HG03354 (cell line): ENCODE measurements around the gene PAK1IP1.
"Not testable (repeated sequence)": the region's sequence is repeated elsewhere in the genome, so short reads cannot be mapped to it uniquely, and the experiment has no call there.

Experiments
- ATAC-seq: cut with Tn5 transposase; IDR thresholded peaks from one replicate; pipeline ENCODE4 v1.9.1; 2021; ENCODE audit warnings: mild to moderate bottlenecking; ENCODE audit not compliant: unreplicated experiment, poor library complexity, severe bottlenecking

The PAK1IP1 gene, protein sequence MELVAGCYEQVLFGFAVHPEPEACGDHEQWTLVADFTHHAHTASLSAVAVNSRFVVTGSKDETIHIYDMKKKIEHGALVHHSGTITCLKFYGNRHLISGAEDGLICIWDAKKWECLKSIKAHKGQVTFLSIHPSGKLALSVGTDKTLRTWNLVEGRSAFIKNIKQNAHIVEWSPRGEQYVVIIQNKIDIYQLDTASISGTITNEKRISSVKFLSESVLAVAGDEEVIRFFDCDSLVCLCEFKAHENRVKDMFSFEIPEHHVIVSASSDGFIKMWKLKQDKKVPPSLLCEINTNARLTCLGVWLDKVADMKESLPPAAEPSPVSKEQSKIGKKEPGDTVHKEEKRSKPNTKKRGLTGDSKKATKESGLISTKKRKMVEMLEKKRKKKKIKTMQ

DNA sequence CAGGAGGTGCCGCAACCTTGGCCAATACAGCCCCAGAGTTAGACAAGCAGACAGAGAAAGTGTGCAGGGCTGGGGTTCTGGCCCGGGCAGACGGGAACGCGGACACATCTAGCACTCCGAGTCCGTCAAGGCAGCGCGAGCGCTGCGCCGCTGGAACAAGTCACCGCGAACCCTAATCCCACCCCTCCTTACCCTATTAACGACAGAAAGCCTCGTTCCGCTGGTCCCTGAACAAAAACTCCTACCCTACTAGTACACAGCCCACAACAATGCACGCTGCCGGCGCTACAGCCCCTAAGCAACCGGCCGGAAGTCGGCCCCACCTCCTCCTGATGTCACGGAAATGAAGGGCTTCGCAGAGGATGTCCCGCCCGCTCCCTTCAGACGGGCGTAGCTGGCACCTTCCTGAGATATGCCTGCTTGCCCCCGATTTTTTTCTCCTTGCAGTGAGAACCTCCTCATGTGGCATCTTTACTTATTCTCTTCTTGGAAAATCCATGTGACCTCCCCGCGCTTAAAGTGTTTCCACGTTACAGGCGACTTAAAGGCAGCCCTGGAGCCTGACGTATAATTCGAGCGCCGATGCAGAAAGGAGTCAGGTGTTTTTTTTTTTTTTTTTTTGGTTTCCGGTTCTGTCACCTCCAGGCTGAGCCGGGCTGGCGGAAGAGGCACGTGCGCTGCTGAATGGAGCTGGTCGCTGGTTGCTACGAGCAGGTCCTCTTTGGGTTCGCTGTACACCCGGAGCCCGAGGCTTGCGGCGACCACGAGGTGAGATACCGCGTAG is at the start of gene PAK1IP1, which contains the start of gene C6orf52:
PAK1IP1 (plus strand) TSS at position 671 of the 784 bp plus-strand sequence; CDS start at position 685, 14 bp downstream.
C6orf52 (minus strand) TSS at position 315 of the 784 bp plus-strand sequence. CDS start 7,066 bp downstream, outside the sequence.
- peak; percentile 98 for ATAC-seq

DNA sequence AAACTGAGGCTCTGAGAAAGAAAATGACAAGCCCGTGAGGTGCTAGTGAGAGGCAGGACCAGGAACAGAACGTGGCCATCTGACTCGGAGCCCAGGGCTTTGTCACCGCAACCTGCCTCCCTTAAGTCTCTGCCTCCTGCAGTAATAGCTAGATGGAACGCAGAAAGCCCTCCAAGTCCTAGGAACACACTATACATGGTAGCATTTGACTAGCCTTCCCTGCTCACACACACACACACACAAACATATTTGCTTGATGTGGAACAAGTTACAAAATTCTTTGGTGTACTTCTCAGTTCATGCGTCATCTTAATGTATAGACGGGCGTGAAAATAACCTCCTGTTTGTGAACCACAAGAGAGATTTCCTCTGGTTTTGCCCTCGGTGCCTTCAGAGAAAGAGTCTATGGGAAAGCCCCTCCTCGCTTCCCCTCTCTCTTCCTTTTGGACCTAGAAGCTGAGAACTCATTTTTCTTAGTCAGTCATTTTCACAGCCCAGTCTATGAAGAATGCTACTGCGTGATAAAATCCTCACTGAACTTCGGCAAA is 39.2 kb upstream of the PAK1IP1 start:
- ATAC-seq: no peak

DNA sequence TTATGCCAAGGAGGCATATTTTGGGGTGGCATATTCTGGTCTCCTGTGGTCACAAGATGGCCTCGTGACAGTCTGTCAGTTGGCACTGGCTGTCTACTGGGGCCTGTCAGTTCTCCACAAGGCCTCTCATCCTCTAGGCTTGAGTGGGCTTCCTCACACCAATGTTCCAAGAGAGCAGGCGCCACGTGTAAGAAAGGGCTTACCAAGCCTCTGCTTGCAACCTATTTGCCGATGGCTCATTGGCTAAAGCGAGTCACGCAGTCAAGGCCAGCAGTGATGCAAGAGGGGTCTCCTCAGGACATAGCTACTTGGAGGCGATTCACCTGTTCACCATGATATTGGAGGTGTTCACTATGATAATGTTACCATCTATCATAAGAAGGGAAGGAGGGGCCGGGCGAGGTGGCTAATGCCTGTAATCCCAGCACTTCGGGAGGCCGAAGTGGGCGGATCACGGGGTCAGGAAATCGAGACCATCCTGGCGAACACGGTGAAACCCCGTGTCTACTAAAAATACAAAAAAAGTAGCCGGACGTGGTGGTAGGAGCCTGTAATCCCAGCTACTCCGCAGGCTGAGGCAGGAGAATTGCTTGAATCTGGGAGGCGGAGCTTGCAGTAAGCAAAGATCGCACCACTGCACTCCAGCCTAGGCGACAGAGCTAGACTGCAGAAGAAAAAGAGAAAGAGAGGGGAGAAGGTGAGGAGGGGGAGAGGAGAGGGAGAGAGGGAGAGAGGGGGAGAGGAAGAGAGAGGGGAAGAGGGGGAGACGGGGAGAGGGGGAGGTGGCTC is 35.7 kb upstream of the PAK1IP1 start:
- ATAC-seq: no peak

DNA sequence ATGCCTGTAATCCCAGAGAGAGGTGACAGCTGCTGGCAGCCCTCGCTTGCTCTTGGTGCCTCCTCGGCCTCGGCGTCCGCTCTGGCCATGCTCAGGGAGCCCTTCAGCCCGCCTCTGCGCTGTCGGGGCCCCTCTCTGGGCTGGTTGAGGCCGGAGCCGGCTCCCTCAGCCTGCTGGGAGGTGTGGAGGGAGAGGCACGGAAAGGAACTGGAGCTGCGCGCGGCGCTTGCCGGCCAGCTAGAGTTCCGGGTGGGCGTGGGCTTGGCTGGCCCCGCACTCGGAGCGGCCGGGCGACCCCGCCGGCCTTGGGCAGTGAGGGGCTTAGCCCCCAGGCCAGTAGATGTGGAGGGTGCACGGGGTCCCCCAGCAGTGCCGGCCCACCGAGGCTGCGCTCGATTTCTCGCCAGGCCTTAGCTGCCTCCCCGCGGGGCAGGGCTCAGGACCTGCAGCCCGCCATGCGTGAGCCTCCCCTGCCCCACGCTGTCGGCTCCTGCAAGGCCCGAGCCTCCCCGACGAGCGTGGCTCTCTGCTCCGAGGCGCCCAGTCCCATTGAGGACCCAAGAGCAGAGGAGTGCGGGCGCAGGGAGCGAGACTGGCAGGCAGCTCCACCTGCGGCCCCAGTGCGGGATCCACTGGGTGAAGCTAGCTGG is 34.9 kb upstream of the PAK1IP1 start:
- ATAC-seq: no peak

DNA sequence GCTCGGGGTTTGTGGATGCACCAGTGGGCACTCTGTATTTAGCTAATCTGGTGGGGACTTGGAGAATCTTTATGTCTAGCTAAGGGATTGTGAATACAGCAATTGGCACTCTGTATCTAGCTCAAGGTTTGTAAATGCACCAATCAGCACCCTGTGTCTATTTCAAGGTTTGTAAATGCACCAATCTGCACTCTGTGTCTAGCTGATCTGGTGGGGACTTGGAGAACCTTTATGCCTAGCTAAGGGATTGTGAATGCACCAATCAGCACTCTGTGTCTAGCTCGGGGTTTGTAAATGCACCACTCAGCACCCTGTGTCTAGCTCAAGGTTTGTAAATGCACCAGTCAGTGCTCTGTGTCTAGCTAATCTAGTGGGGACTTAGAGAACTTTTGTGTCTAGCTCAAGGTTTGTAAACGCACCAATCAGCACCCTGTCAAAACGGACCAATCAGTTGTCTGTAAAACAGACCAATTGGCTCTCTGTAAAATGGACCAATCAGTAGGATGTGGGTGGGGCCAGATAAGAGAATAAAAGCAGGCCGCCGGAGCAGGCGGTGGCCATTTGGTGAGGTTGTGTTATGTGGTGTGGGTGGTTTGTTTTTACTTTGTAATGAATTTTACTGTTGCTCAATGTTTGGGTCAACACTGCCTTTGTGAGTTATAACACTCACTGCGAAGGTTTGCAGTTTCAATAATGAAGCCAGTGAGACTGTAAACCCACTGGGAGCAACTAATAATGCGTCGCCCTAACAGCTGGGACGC is 34.2 kb upstream of the PAK1IP1 start:
- not testable (repeated sequence) for ATAC-seq

DNA sequence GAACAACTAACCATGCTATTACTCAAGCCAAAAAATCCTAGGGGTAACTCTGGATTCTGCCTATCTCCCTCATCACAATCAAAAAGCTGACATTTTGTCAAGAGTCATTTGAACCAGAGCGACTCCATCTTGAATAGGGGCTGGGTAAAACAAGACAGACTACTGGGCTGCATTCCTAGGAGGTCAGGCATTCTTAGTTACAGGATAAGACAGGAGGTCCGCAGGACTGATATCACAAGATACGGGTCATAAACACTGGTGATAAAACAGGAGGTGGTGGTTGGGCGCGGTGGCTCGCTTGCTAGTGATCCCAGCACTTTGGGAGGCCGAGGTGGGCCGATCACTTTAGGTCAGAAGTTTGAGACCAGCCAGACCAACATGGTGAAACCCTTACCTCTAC is 32.6 kb upstream of the PAK1IP1 start:
- no peak for ATAC-seq

DNA sequence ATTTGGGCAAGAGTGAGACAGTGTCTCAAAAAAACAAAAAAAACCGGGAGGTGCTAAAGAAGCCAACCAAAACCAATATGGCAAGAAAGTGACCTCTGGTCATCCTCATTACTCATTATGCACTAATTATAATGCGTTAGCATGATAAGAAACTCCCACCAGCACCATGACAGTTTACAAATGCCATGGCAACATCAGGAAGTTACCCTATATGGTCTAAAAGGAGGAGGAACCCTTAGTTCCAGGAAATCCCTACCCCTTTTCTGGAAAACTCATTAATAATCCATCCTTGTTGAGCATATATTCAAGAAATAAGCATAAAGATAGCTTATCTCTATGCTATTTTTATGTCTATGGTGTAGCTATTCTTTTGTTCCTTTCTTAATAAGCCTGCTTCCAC is 32.0 kb upstream of the PAK1IP1 start:
- no peak for ATAC-seq

DNA sequence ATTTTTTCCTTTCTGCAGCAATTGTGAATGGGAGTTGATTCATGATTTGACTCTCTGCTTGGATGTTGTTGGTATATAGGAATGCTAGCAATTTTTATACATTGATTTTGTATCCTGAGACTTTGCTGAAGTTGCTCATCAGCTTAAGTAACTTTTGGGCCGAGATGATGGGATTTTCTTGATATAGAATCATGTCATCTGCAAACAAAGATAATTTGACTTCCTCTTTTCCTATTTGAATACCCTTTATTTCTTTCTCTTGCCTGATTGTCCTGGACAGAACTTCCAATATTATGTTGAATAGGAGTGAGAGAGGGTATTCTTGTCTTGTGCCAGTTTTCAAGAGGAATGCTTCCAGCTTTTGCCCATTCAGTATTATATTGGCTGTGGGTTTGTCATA is 29.2 kb upstream of the PAK1IP1 start:
- ATAC-seq: not testable (repeated sequence)

DNA sequence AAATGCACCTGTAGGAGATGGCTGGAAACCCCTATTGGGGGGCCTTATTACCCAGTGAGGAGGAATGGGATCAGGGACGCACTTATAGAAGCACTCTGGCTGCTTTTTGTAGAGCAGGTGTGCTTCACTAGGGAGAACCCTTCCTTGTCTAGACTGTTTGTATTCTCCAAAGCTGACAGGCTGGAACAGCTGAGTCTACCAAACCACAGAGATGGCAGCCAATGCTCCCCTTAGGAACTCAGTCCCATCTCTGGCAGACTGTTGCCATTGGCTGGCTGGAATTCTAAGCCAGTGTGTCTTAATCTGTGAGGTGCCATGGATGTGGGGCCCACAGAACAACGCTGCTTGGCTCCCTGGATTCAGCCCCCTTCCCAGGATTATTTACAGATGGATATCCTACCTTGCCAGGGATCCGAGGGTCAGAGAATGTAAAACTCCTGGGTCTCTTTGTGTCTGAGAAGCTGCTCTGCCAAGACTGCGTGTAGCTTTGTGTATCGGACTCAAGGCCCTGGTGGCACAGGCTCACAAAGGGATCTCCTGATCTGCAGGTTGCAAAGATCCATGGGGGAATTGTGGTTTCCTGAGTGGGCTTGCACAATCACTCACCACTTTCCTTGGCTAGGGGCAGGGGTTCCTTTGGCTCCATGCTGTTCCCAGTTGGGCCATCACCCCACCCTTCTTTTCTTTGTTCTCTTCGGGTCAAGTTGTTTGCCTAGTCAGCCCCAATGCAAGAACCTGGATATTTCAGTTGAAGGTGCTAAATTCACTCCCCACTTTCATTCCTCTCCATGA is 26.4 kb upstream of the PAK1IP1 start:
- ATAC-seq: no peak

DNA sequence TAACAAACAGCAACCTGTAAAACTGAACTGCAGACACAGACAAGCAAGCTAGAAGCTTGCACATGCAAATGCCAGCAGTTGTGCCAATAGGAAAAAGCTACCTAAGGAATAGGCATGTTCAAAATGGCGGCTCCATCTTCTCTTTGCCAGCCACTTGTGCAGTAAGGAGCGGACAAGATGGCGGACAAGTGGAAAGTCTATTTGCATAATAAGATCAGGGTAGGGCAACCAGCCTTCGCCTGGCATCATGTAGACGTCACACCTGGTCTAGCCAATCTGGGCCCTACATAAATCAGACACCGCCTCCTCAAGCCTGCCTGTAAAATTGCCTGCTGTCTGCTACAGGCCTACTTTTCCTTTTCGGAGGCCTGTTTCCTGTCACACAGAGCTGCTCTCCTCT is 18.4 kb upstream of the PAK1IP1 start:
- no peak for ATAC-seq

DNA sequence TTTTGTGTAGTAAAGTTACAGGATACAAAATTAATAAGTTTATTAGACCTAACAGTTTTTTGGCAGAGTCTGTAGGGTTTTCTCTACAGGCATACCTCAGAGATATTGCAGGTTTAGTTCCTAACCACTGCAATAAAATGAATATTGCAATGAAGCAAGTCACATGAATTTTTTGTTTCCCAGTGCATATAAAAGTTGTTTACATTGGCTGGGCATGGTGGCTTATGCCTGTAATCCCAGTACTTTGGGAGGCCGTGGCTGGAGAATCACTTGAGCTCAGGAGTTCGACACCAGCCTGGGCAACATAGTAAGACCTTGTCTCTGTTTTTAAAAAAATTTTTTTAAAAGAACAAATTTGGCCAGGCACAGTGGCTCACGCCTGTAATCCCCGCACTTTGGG is 16.3 kb upstream of the PAK1IP1 start:
- no peak for ATAC-seq

DNA sequence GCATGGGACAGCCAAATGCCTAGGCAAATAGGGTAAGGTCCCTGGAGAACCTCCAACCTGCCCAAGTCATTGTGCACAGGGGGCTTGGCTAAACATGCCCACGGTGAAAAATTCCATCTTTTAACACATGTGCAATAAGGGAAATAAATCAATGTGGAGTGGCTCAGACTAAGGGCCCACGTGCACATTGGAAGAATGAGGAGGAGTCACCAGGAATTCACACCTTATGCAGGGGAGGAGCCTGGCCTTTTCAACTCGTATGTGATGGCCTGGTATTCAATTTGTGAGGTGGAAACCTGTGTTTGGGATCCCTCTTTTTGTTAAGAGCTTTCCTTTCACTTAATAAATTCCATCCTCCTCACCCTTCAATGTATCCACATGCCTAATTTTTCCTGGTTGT is 13.0 kb upstream of the PAK1IP1 start:
- no peak for ATAC-seq

DNA sequence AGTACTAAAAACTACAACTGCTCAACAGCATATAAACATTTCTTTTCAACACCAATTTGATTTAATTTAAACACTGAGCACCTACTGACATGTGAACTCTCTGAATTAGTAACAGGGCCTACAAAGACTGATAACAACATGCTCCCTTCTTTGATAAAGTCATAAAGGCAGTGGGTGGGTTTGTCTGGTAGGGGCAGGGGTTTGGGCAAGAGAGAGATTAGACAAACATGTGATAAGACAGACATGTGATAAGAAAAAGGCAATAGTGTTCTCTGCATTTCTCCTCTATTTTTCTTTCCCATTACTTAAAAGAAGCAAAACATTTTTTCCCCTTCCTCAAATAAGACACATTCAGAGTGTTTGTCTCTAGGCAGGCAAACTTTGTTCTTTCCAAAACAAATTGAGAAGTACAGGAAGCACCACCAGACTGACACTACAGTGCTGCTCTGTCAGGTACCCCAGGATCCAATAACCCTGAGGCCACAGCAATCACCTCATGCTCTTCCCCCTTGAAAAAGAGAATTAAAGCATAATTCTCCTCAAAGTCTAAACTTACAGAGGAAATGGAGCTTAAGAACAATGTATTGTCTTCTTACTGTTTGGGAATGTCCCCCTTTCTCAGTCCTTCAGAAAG is 12.3 kb upstream of the PAK1IP1 start:
- ATAC-seq: no peak

DNA sequence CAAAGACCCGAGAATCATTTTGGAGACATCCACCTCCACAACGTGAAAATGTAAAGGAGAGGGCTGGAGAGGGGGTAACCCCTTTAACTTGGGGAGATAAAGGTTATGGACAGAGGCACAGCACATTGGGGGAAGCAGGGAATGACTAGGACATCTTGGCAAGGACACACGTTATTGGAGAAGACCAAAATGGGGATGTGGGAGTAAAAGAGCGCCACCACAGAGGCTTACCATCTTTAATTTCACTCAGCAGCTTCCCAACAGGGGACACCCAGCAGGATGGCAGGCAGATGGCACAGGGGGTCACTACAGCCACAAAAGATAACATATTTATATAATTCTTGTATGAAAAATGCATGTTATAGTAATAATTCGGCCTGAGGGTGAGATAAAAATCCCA is 10.2 kb upstream of the PAK1IP1 start:
- no peak for ATAC-seq

DNA sequence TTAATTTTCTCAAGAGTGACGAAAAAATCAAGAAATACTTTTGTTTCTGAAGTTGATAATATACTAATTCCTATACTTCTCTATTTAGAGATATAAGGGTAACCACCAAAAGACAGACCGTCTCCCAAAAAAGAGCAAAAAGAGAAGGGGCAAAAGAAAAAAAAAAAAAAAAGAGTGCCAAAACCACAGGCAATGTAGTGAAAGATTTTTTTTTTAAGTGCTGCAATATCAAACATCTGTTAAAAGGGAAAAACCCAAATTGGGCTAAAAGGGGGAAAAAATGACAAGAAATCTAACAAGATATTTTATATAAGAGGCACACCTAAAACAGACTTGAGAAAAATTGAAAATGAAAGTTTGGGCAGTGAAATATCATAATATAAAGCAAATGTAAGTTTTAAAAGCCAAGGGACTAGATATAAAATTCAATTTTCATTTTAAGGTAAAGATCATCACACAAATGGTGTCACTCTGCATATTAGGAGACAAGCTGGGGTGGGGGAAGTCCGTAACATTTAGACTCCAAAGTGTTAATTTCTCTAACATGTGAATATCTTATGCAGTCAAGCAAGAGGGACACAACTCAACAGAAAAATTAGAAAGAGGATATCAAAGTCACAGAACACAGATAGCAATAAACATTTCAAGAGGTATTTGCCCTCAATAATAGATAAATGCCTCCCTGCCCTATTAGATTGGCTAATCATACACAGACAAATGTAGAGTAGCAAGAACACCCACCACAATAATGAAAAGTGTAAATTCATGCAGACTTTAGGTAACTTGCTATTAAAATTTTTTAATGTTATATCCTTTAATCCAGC is 9.5 kb upstream of the PAK1IP1 start:
- no peak for ATAC-seq

DNA sequence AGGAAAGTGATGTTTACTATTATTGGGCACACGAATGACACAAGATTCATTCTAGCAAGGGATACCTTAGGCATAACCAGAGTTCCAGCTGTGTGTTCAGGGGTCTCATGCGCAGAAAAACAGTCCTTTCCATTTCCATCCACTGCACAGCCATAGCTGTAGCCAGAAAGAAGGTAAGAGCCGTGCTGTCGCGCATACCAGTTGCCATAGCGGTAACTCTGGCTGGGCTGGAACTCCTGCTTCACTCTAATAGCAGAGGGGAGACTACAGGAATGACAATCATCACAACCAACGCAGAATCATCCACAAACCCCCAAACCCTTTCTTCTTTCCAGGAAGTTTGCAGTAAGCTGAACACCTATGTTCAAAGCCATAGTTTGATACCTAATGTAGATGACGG is 7.9 kb upstream of the PAK1IP1 start:
- ATAC-seq: no peak

DNA sequence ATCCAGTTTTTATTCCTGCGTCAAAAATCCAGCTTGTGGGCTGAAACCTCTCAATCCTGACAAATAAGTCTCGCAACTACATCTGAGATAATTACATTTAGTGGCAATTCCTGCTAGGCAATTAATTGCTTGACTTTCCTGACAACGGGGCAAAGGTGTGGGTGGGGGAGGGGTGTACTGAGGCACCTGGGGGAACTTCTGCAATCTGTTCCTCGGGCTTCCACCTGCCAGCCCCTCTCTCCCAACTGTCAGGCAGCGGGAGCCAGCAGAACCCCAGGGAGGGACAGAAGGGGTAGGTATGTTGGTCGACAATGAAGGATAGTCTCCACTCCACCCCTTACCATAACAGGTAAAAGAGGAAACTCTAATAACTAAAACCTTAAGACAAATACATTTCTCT is 7.2 kb upstream of the PAK1IP1 start:
- no peak for ATAC-seq
